ENCODE measurements around the gene CAPN11. TPM values are rescaled to one million over a fixed set of nuclear protein-coding genes. Genes with fewer than 3 reads are reported as not detected.
"Not testable (repeated sequence)": the region's sequence is repeated elsewhere in the genome, so short reads cannot be mapped to it uniquely, and the experiment has no call there.

Gene CAPN11
- total and polyA plus RNA-seq, 2 of the 4 experiments (the other 2 are of a cell fraction), result not detected

DNA sequence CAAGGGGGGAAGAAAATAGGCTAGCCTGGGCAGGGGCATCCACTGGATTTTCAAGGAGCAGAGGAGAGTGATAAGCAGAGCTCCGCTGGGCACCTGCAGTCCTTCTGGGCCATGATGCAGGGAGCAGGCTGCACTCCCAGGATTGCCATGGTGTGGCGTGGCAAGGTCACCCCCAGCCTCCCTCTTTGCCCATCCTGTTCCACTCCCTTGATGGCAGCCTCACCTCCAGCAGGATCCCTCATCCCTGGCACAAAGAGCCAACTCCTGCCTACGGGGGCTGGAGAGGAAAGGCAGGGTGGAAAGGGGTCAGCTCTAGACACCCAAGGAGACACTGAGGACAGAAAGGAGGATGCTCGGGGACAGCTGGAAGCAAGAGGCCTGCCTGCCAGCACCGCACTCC lies 35.7 kb downstream of the CAPN11 start:
- Histone ChIP-seq H3K4me1 (ENCODE audit: control insufficient read depth, insufficient read depth, low read length) (no peaks in the 10 kb centered on the region), H2AK5ac (ENCODE audit: low read depth, low read length) (no peak overlapping the region), H4K8ac (ENCODE audit: low read depth in 2 of 2, low read length in 2 of 2) (no peak overlapping the region), H3K36me3 (ENCODE audit: control insufficient read depth, insufficient read depth, low read length) (no peaks in the 10 kb centered on the region), H2BK20ac (ENCODE audit: low read depth, low read length) (no peak overlapping the region), H2BK15ac (ENCODE audit: low read depth, low read length) (no peak overlapping the region), H3K9me1 (ENCODE audit: insufficient read depth, low read length) (no peaks in the 10 kb centered on the region), H3K27ac (ENCODE audit: insufficient read depth, low read length) (no peak overlapping the region), H4K91ac (ENCODE audit: insufficient read depth, low read depth, low read length) (no peak overlapping the region), H3K14ac (replicated peaks; ENCODE audit: low read depth, low read length) (no peak overlapping the region), H3K4me3 (ENCODE audit: insufficient read depth, low read depth, low read length) (no peak overlapping the region), H3K4ac (ENCODE audit: low read depth, low read length) (no peak overlapping the region), H4K5ac (ENCODE audit: low read depth, low read length) (no peak overlapping the region), H3K23ac (ENCODE audit: low read depth, low read length) (no peak overlapping the region), H3K4me2 (ENCODE audit: low read depth, low read length) (no peak overlapping the region), H2AFZ (replicated peaks; ENCODE audit: low read length, poor library complexity) (peak overlapping the region; percentile 19), H3K9me3 (ENCODE audit: control insufficient read depth, insufficient read depth, low read length) (no peaks in the 10 kb centered on the region), H3K56ac (ENCODE audit: extremely low read depth, insufficient read depth, low read length) (no peak overlapping the region), H3K18ac (ENCODE audit: low read depth, low read length) (no peak overlapping the region), H3K79me1 (ENCODE audit: low read depth in 1 of 2, low read length in 2 of 2) (no peaks in the 10 kb centered on the region), H2BK5ac (ENCODE audit: low read depth, low read length, poor library complexity, severe bottlenecking) (no peak overlapping the region), H4K20me1 (ENCODE audit: insufficient read depth, low read length) (no peaks in the 10 kb centered on the region), H2AK9ac (replicated peaks; ENCODE audit: low read depth, low read length, poor library complexity) (no peak overlapping the region), H3K27me3 (ENCODE audit: control insufficient read depth, insufficient read depth, low read length) (peaks cover 16% of the 10 kb centered on the region), H2BK120ac (ENCODE audit: low read depth, low read length) (no peak overlapping the region), H3K9ac (ENCODE audit: low read depth, low read length) (no peak overlapping the region)
- CTCF ChIA-PET, result no interaction called here
- dilution Hi-C loops (cut with HindIII; ENCODE audit: low sequenced_read_pairs, unreplicated experiment) (no loop called here), in situ Hi-C loops (cut with MboI; ENCODE audit: low sequenced_read_pairs) (no loop called here), intact Hi-C loops (cut with micrococcal nuclease) (no loop called here)
- BruUV-seq (replicated peaks), result no TSS peak
- POLR2A ChIA-PET (ENCODE audit: unreplicated experiment), result no interaction called here
- ATAC-seq (ENCODE audit: low read depth) (no peak), DNase-seq (no peak)
- 63% methylated on average over 2 of the region's 5 CpGs; no CpG with 5 or more reads in 1 of the 2 experiments for WGBS, 2 experiments (ENCODE audit: extremely low coverage in 2 of 2, insufficient read length in 1 of 2)
- TF ChIP-seq RFX5 (IDR thresholded peaks at IDR 0.05; ENCODE audit: low read depth, low read length) (no peak), RAD21 (IDR thresholded peaks at IDR 0.05; ENCODE audit: low read length) (no peak)
- TF ChIP-seq, protein P1, sequence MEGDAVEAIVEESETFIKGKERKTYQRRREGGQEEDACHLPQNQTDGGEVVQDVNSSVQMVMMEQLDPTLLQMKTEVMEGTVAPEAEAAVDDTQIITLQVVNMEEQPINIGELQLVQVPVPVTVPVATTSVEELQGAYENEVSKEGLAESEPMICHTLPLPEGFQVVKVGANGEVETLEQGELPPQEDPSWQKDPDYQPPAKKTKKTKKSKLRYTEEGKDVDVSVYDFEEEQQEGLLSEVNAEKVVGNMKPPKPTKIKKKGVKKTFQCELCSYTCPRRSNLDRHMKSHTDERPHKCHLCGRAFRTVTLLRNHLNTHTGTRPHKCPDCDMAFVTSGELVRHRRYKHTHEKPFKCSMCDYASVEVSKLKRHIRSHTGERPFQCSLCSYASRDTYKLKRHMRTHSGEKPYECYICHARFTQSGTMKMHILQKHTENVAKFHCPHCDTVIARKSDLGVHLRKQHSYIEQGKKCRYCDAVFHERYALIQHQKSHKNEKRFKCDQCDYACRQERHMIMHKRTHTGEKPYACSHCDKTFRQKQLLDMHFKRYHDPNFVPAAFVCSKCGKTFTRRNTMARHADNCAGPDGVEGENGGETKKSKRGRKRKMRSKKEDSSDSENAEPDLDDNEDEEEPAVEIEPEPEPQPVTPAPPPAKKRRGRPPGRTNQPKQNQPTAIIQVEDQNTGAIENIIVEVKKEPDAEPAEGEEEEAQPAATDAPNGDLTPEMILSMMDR (conservative IDR thresholded peaks at IDR 0.05; ENCODE audit: low read depth, low read length), result no peak
- TF ChIP-seq, protein P2, sequence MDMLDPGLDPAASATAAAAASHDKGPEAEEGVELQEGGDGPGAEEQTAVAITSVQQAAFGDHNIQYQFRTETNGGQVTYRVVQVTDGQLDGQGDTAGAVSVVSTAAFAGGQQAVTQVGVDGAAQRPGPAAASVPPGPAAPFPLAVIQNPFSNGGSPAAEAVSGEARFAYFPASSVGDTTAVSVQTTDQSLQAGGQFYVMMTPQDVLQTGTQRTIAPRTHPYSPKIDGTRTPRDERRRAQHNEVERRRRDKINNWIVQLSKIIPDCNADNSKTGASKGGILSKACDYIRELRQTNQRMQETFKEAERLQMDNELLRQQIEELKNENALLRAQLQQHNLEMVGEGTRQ (IDR thresholded peaks at IDR 0.05; ENCODE audit: low read depth, low read length), result no peak

DNA sequence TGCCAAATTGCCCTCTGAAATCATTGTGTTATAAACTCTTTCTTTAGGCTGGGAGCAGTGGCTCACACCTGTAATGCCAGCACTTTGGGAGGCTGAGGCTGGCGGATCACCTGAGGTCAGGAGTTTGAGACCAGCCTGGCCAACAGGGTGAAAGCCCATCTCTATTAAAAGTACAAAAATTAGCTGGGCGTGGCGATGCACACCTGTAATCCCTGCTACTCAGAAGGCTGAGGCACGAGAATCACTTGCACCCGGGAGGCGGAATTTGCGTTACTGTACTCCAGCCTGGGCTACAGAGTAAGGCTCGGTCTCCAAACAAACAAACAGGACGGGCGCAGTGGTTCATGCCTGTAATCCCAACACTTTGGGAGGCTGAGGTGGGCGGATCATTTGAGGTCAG lies 37.7 kb downstream of the CAPN11 start:
- DNase-seq; H3K79me1 ChIP-seq (ENCODE audit: low read depth in 1 of 2, low read length in 2 of 2); H3K56ac ChIP-seq (ENCODE audit: extremely low read depth, insufficient read depth, low read length); H3K4me1 ChIP-seq (ENCODE audit: control insufficient read depth, insufficient read depth, low read length); H3K4ac ChIP-seq (ENCODE audit: low read depth, low read length); CTCF ChIA-PET; H3K14ac ChIP-seq (replicated peaks; ENCODE audit: low read depth, low read length); H3K4me3 ChIP-seq (ENCODE audit: insufficient read depth, low read depth, low read length); H2BK5ac ChIP-seq (ENCODE audit: low read depth, low read length, poor library complexity, severe bottlenecking); POLR2A ChIA-PET (ENCODE audit: unreplicated experiment); H3K9me1 ChIP-seq (ENCODE audit: insufficient read depth, low read length); H2AK9ac ChIP-seq (replicated peaks; ENCODE audit: low read depth, low read length, poor library complexity); H4K8ac ChIP-seq (ENCODE audit: low read depth in 2 of 2, low read length in 2 of 2); H3K4me2 ChIP-seq (ENCODE audit: low read depth, low read length); H2BK20ac ChIP-seq (ENCODE audit: low read depth, low read length); dilution Hi-C loops (cut with HindIII; ENCODE audit: low sequenced_read_pairs, unreplicated experiment); H2BK15ac ChIP-seq (ENCODE audit: low read depth, low read length); in situ Hi-C loops (cut with MboI; ENCODE audit: low sequenced_read_pairs); H2BK120ac ChIP-seq (ENCODE audit: low read depth, low read length); intact Hi-C loops (cut with micrococcal nuclease); H4K5ac ChIP-seq (ENCODE audit: low read depth, low read length); H3K9ac ChIP-seq (ENCODE audit: low read depth, low read length); BruUV-seq (replicated peaks); H2AFZ ChIP-seq (replicated peaks; ENCODE audit: low read length, poor library complexity); H3K36me3 ChIP-seq (ENCODE audit: control insufficient read depth, insufficient read depth, low read length); H3K18ac ChIP-seq (ENCODE audit: low read depth, low read length); H3K23ac ChIP-seq (ENCODE audit: low read depth, low read length); H4K20me1 ChIP-seq (ENCODE audit: insufficient read depth, low read length); H3K9me3 ChIP-seq (ENCODE audit: control insufficient read depth, insufficient read depth, low read length); H4K91ac ChIP-seq (ENCODE audit: insufficient read depth, low read depth, low read length); H3K27ac ChIP-seq (ENCODE audit: insufficient read depth, low read length); H2AK5ac ChIP-seq (ENCODE audit: low read depth, low read length); ATAC-seq (ENCODE audit: low read depth): not testable (repeated sequence)
- WGBS, 2 experiments (ENCODE audit: extremely low coverage in 2 of 2, insufficient read length in 1 of 2), result 74% methylated on average over 10 of the region's 11 CpGs; no CpG with 5 or more reads in 1 of the 2 experiments
- H3K27me3 ChIP-seq (ENCODE audit: control insufficient read depth, insufficient read depth, low read length), result peaks cover 16% of the 10 kb centered on the region
